HG02759 (cell line): ENCODE measurements around the gene GCNT3.
A peak's percentile ranks its signal among the peaks of the same experiment; 100 is the strongest.
"Not testable (repeated sequence)": the region's sequence is repeated elsewhere in the genome, so short reads cannot be mapped to it uniquely, and the experiment has no call there.

Experiments used
- ATAC-seq: cut with Tn5 transposase; IDR thresholded peaks from one replicate; pipeline ENCODE4 v1.9.1; 2021; ENCODE audit warnings: mild to moderate bottlenecking, moderate library complexity; ENCODE audit not compliant: unreplicated experiment

GCNT3 gene

GRCh38 chr15:59615661-59616060 lies 4.1 kb downstream of the GCNT3 start:
- no peak for ATAC-seq

DNA sequence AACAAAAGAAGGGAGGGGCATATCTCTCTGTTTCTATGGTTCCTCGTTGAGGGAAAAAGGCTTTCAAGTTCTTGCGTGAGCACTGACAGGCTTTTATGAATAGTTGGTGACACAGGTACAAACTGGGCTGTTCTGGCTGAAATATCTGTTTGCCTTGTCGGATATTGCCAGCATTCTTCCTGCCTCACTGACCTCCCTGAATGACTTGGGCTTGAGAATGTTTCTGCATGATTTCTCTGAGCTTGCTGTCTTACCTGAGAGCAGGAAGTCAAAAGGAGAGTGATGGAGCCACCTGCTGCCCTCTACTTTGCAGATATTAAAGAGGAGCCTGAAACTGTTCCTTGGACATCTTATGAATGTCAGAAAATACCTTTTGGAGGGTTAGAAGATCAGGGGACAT lies 4.8 kb downstream of the GCNT3 start:
- ATAC-seq: no peak

- no peak for ATAC-seq
Observed at GRCh38 chr15:59618406-59618805, 6.8 kb downstream of the GCNT3 start.

GRCh38 chr15:59622289-59622688 lies 10.7 kb downstream of the GCNT3 start:
- peak; percentile 78 for ATAC-seq

DNA sequence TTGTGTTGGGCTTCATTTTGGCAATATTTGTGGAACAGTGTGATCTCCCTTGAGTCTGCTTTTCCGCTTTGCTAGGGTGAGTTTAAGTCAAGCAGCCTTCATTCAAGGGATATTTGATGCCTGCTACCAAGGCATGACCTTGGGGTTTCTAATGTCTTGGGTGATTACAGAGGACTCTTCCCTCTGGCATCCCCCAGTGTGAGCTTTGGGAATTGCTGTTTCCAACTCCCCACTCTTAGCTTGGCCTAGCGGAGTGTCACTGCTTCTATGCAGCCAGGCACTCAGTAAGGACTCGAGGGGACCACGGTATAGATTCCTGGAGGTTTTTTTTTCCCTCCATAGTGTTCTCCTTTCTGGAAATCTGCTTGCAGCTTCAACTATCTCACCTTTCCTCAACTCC lies 21.1 kb downstream of the GCNT3 start:
- no peak for ATAC-seq

DNA sequence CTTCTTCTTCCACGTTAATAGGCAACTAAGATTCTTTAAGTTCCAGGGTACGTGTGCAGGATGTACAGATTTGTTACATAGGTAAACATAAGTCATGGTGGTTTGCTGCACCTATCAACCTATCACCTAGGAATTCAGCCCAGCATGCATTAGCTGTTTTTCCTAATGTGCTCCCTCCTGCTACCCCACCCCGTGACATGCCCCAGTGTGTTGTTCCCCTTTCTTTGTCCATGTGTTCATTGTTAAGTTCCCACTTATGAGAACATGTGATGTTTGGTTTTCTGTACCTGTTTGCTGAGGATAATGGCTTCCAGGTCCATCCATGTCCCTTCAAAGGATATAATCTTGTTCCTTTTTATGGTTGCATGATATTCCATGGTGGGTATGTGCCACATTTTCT lies 24.6 kb downstream of the GCNT3 start:
- no peak for ATAC-seq

DNA sequence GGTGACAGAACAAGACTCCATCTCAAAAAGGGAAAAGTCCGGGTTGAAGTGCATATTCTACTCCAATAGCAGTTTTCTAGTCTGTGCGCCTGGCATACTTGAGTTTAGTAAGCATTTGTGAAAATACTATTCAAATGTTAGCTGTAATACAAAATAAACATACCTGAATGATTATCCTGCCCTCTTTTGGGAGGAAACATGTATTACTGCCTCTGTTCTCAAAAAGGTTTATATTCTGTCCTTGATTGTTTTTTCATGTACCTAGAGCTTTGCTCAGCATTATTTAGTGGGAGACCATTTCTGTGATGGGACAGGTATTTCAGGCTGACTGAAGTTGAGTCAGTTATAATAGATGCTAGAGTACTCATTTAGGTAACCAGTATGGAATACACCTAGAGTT lies 25.9 kb downstream of the GCNT3 start:
- not testable (repeated sequence) for ATAC-seq

DNA sequence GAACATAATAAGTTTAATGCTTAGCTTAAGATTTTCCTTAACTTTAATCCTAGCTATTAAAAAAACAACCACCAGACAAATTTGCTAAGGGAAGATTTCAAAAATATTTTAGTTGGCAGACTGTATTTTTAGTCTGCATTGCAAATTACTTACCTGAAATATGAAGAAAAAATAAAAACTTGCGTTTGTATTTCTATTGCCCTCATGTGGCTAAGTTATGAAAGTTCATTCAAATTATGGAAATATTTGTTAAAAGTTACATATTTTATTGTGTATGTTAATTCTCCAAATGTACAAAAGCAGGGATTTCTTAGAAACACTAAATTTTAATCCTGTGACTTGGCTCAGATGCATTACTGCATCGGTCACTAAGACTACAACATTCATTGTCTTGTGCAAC lies 30.8 kb downstream of the GCNT3 start:
- no peak for ATAC-seq

- ATAC-seq: no peak
Observed at GRCh38 chr15:59644756-59645155, 33.2 kb downstream of the GCNT3 start.

- ATAC-seq: not testable (repeated sequence)
Observed at GRCh38 chr15:59645812-59646211, 34.2 kb downstream of the GCNT3 start.

- ATAC-seq: no peak
Observed at GRCh38 chr15:59646277-59646676, 34.7 kb downstream of the GCNT3 start.

- ATAC-seq: no peak
Observed at GRCh38 chr15:59647085-59647484, 35.5 kb downstream of the GCNT3 start.

GRCh38 chr15:59649603-59650002 lies 38.0 kb downstream of the GCNT3 start:
- no peak for ATAC-seq

DNA sequence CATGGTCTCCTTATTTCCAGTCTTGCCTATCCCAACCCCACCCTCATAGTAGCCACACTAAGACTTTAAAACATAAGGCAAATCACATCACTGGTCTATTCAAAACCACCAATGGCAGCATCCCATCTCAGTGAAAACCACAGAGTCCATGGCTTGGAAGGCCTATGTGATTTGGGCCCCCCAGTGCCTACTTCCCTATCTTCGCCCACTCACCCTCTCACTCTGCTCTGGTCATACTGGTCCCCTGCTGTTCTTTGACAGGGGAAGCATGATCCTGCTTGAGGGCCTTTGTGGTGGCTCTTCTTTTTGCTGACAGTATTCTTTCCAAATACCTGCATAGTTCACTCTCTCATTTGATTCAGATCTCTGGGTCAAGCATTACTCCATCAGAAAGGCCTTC lies 42.5 kb downstream of the GCNT3 start:
- ATAC-seq: no peak

- ATAC-seq: peak; percentile 99
Observed at GRCh38 chr15:59656897-59657634, 45.5 kb downstream of the GCNT3 start, which contains the start of gene GTF2A2. Gene GTF2A2, minus strand, starts transcription at chr15:59657515. Its CDS starts 5,238 bp downstream, at chr15:59652277.

DNA sequence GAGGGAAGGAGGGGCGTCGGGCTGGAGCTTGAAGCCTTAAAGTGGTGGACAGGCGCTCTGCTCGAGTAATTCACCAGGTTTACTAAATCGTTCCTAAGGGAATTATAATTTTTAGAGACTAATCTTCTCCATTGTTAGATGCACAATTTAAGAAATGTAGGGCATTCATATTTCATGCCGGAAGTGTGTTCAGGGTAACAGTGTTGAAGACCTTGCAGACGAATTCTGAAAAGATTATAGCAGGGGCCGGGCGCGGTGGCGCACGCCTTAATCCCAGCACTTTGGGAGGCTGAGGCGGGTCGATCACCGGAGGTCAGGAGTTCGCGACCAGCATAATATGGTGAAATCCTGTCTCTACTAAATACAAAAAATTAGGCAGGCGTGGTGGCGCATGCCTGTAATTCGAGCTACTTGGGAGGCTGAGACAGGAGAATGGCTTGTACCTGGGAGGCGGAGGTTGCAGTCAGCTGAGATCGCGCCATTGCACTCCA lies 46.1 kb downstream of the GCNT3 start:
- peak; percentile 5 for ATAC-seq

GRCh38 chr15:59659366-59659765 lies 47.8 kb downstream of the GCNT3 start:
- no peak for ATAC-seq

DNA sequence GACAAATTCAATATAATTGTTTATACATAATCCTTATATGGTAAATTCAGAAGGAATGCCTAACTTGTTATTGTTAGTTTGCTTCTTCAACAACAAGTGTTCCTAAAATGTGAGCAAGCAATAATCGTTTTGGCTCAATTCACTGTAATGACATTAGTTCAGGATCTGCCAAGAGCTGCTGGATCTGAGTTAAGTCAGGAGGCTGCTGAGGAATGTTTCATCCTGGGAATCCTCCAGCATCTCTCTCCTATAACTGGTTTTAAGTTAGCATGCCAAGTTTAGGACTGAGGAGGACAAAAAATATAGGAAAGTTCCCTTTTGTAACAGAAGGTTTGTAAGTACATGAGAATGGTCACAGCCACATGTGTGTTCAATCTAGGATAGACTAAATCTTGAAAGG lies 50.7 kb downstream of the GCNT3 start:
- ATAC-seq: no peak

GRCh38 chr15:59668556-59668955 lies 57.0 kb downstream of the GCNT3 start:
- ATAC-seq: no peak
